GM18517 (cell line): ENCODE data around the gene TGM2.

Source experiments
- ATAC-seq: cut with Tn5 transposase; IDR thresholded peaks from one replicate; pipeline ENCODE4 v1.9.1; 2021; ENCODE audit warnings: mild to moderate bottlenecking, moderate library complexity; ENCODE audit not compliant: unreplicated experiment

Gene TGM2

GRCh38 chr20:38199501-38200390 lies 34.7 kb upstream of the TGM2 start:
- no peak for ATAC-seq

- no peak for ATAC-seq
These were observed 33.3 kb upstream of the TGM2 start for GRCh38 chr20:38198238-38198861.

GRCh38 chr20:38197619-38198018 lies 32.5 kb upstream of the TGM2 start:
- ATAC-seq = no peak

- ATAC-seq = no peak
These were observed 32.1 kb upstream of the TGM2 start for GRCh38 chr20:38197217-38197616.

GRCh38 chr20:38196592-38196991 lies 31.5 kb upstream of the TGM2 start:
- ATAC-seq = no peak

GRCh38 chr20:38196076-38196475 lies 31.0 kb upstream of the TGM2 start:
- no peak for ATAC-seq

GRCh38 chr20:38195521-38195920 lies 30.5 kb upstream of the TGM2 start:
- ATAC-seq = no peak

- no peak for ATAC-seq
These were observed 30.0 kb upstream of the TGM2 start for GRCh38 chr20:38194971-38195504.

- no peak for ATAC-seq
These were observed 28.6 kb upstream of the TGM2 start for GRCh38 chr20:38193586-38194105.

GRCh38 chr20:38192323-38192885 lies 27.3 kb upstream of the TGM2 start:
- no peak for ATAC-seq

- no peak for ATAC-seq
These were observed 26.6 kb upstream of the TGM2 start for GRCh38 chr20:38191654-38192053.

GRCh38 chr20:38190936-38191371 lies 25.9 kb upstream of the TGM2 start:
- ATAC-seq = no peak

GRCh38 chr20:38190166-38190565 lies 25.1 kb upstream of the TGM2 start:
- no peak for ATAC-seq

- no peak for ATAC-seq
These were observed 22.4 kb upstream of the TGM2 start for GRCh38 chr20:38187517-38187916.

GRCh38 chr20:38186788-38187221 lies 21.7 kb upstream of the TGM2 start:
- ATAC-seq = no peak

- no peak for ATAC-seq
These were observed 19.0 kb upstream of the TGM2 start for GRCh38 chr20:38184101-38184500.

- ATAC-seq = no peak
These were observed 16.9 kb upstream of the TGM2 start for GRCh38 chr20:38181971-38182370.

- no peak for ATAC-seq
These were observed 16.2 kb upstream of the TGM2 start for GRCh38 chr20:38181207-38181801.

GRCh38 chr20:38180781-38181180 lies 15.7 kb upstream of the TGM2 start:
- ATAC-seq = no peak

GRCh38 chr20:38179846-38180245 lies 14.8 kb upstream of the TGM2 start:
- no peak for ATAC-seq

GRCh38 chr20:38178581-38178980 lies 13.5 kb upstream of the TGM2 start:
- ATAC-seq = no peak
